Thyroid gland (tissue), 4 donors: Measurements from ENCODE around the gene RPUSD4.

Experiments
- POLR2A ChIP-seq, 2 donors: fragments of 450-650 bp; IDR thresholded peaks; one replicate each; pipeline ENCODE4 v1.6.1; 2017; ENCODE audit warnings: antibody characterized with exemption in 2 of 2, mild to moderate bottlenecking in 2 of 2, moderate library complexity in 1 of 2
- TF ChIP-seq, protein P1 (sequence below), 6 experiments: fragments of 200-600 bp in 3 of 6; fragments of 450-650 bp in 3 of 6; sonication (generic) in 3 of 6; IDR thresholded peaks; one replicate each; pipeline ENCODE4 v1.5.1; 2016 to 2019; ENCODE audit warnings: antibody characterized with exemption in 6 of 6, mild to moderate bottlenecking in 2 of 6, inconsistent platforms in 1 of 6, moderate library complexity in 1 of 6

DNA sequence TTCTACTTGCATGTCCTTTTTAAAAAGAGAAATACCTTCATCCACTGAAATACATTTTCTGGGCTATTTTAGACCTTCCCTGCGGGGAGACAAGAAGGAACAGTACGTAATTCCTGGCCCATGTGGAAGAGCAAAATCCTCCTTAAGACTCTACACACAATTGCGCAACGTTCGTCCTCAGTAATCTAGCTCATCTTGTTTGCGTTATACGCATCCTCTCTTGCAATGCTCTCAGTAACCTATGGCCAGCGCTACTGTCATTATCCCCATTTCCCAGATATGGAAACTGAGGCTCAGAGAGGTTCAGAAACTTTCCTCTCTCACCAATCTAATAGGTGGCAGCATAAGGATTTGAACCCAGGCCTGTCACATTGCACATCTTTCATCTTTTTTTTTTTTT lies 54.6 kb downstream of the RPUSD4 start:
- TF ChIP-seq, protein P1, sequence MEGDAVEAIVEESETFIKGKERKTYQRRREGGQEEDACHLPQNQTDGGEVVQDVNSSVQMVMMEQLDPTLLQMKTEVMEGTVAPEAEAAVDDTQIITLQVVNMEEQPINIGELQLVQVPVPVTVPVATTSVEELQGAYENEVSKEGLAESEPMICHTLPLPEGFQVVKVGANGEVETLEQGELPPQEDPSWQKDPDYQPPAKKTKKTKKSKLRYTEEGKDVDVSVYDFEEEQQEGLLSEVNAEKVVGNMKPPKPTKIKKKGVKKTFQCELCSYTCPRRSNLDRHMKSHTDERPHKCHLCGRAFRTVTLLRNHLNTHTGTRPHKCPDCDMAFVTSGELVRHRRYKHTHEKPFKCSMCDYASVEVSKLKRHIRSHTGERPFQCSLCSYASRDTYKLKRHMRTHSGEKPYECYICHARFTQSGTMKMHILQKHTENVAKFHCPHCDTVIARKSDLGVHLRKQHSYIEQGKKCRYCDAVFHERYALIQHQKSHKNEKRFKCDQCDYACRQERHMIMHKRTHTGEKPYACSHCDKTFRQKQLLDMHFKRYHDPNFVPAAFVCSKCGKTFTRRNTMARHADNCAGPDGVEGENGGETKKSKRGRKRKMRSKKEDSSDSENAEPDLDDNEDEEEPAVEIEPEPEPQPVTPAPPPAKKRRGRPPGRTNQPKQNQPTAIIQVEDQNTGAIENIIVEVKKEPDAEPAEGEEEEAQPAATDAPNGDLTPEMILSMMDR (IDR thresholded peaks at IDR 0.05) = no peak
- TF ChIP-seq POLR2A (IDR thresholded peaks at IDR 0.05) = no peak
